H9 (cell line): ENCODE data around the gene DOCK10. TPM values are rescaled to one million over a fixed set of nuclear protein-coding genes. Genes with fewer than 3 reads are reported as not detected.

Source experiments
- DNase-seq: peaks from one replicate; pipeline ENCODE4 v3.0.0-alpha.2; 2017
- H2AFZ ChIP-seq: one replicate; pipeline ENCODE4 v1.6.1; 2013; ENCODE audit warnings: mild to moderate bottlenecking, low read length, control low read depth, moderate library complexity
- H2AK5ac ChIP-seq: 2 replicates; pipeline ENCODE4 v1.6.1; 2013; ENCODE audit warnings: low read length, control low read depth, mixed read lengths; ENCODE audit not compliant: insufficient read length
- H2BK120ac ChIP-seq: one replicate; pipeline ENCODE4 v1.6.1; 2013; ENCODE audit warnings: low read depth, mild to moderate bottlenecking, low read length, control low read depth, inconsistent platforms; ENCODE audit not compliant: poor library complexity, severe bottlenecking
- H2BK12ac ChIP-seq: 2 replicates; pipeline ENCODE4 v1.6.1; 2013; ENCODE audit warnings: low read length, control low read depth, mixed read lengths, low read depth; ENCODE audit not compliant: insufficient read length
- H2BK15ac ChIP-seq: 2 replicates; pipeline ENCODE4 v1.6.1; 2013; ENCODE audit warnings: low read depth, low read length, control low read depth
- H2BK20ac ChIP-seq: one replicate; pipeline ENCODE4 v1.6.1; 2013; ENCODE audit warnings: low read depth, mild to moderate bottlenecking, low read length, control low read depth, inconsistent platforms; ENCODE audit not compliant: poor library complexity, severe bottlenecking
- H2BK5ac ChIP-seq: 2 replicates; pipeline ENCODE4 v1.6.1; 2013; ENCODE audit warnings: low read length, control low read depth, mixed read lengths; ENCODE audit not compliant: insufficient read length
- H3K14ac ChIP-seq: 2 replicates; pipeline ENCODE4 v1.6.1; 2013; ENCODE audit warnings: low read length, control low read depth; ENCODE audit not compliant: insufficient read depth
- H3K18ac ChIP-seq: 2 replicates; pipeline ENCODE4 v1.6.1; 2013; ENCODE audit warnings: low read depth, mild to moderate bottlenecking, mixed read lengths, low read length, control low read depth; ENCODE audit not compliant: insufficient read length
- H3K23ac ChIP-seq: 2 replicates; pipeline ENCODE4 v1.6.1; 2013; ENCODE audit warnings: low read length, control low read depth, mixed read lengths, low read depth; ENCODE audit not compliant: insufficient read length
- H3K23me2 ChIP-seq: 2 replicates; pipeline ENCODE4 v1.6.1; 2013; ENCODE audit warnings: low read depth, mild to moderate bottlenecking, mixed read lengths, low read length, control low read depth; ENCODE audit not compliant: insufficient read length, poor library complexity, severe bottlenecking
- H3K27ac ChIP-seq: 2 replicates; pipeline ENCODE4 v1.5.1; 2013; ENCODE audit warnings: low read length, control low read depth, mixed read lengths, low read depth; ENCODE audit not compliant: insufficient read length
- H3K27me3 ChIP-seq: 2 replicates; pipeline ENCODE4 v1.6.1; 2013; ENCODE audit warnings: low read length, control low read depth, inconsistent platforms; ENCODE audit not compliant: insufficient read depth
- H3K4ac ChIP-seq: 2 replicates; pipeline ENCODE4 v1.6.1; 2013; ENCODE audit warnings: low read depth, mild to moderate bottlenecking, control low read depth, inconsistent platforms, low read length, moderate library complexity
- H3K4me1 ChIP-seq: 2 replicates; pipeline ENCODE4 v1.6.1; 2013; ENCODE audit warnings: low read length, control low read depth, inconsistent platforms; ENCODE audit not compliant: insufficient read depth
- H3K4me2 ChIP-seq: 2 replicates; pipeline ENCODE4 v1.6.1; 2013; ENCODE audit warnings: low read length, control low read depth, mixed read lengths; ENCODE audit not compliant: insufficient read length, insufficient read depth
- H3K56ac ChIP-seq: 2 replicates; pipeline ENCODE4 v1.6.1; 2013; ENCODE audit warnings: low read depth, mild to moderate bottlenecking, mixed read lengths, low read length, control low read depth; ENCODE audit not compliant: insufficient read length
- H3K79me1 ChIP-seq: 2 replicates; pipeline ENCODE4 v1.6.1; 2013; ENCODE audit warnings: low read depth, mild to moderate bottlenecking, moderate library complexity, low read length, control low read depth, inconsistent platforms; ENCODE audit not compliant: insufficient read depth, poor library complexity, severe bottlenecking
- H3K79me2 ChIP-seq: 2 replicates; pipeline ENCODE4 v1.6.1; 2013; ENCODE audit warnings: low read length, control low read depth, inconsistent platforms; ENCODE audit not compliant: insufficient read depth
- H3K9ac ChIP-seq: 2 replicates; pipeline ENCODE4 v1.6.1; 2013; ENCODE audit warnings: low read length, control low read depth, mixed read lengths; ENCODE audit not compliant: insufficient read length; ENCODE audit errors: extremely low read depth
- H3K9me3 ChIP-seq: one replicate; pipeline ENCODE4 v1.6.1; 2013; ENCODE audit warnings: low read depth, low read length, inconsistent platforms; ENCODE audit not compliant: control insufficient read depth
- H3T11ph ChIP-seq: one replicate; pipeline ENCODE4 v1.6.1; 2013; ENCODE audit warnings: mild to moderate bottlenecking, low read length, control low read depth, inconsistent platforms
- H4K20me1 ChIP-seq: one replicate; pipeline ENCODE4 v1.6.1; 2013; ENCODE audit not compliant: control insufficient read depth, insufficient read length, insufficient read depth
- H4K5ac ChIP-seq: 2 replicates; pipeline ENCODE4 v1.6.1; 2013; ENCODE audit warnings: low read depth, mild to moderate bottlenecking, mixed read lengths, low read length, control low read depth; ENCODE audit not compliant: insufficient read length
- H4K8ac ChIP-seq: replicated peaks from 2 replicates; pipeline ENCODE4 v1.6.1; 2013; ENCODE audit warnings: low read length, control low read depth, mixed read lengths, low read depth; ENCODE audit not compliant: insufficient read length
- H4K91ac ChIP-seq: 2 replicates; pipeline ENCODE4 v1.6.1; 2013; ENCODE audit warnings: low read depth, mild to moderate bottlenecking, moderate library complexity, mixed read lengths, low read length, control low read depth; ENCODE audit not compliant: insufficient read length
- H3K27ac Mint-ChIP-seq, 3 experiments: 2 replicates in 2 of 3; 3 replicates in 1 of 3; pipeline ENCODE4 v1.8.0; 2020 to 2021; ENCODE audit warnings: mixed read lengths in 3 of 3, mild to moderate bottlenecking in 1 of 3, moderate library complexity in 1 of 3
- H3K27me3 Mint-ChIP-seq: 2 replicates; pipeline ENCODE4 v1.8.0; 2021; ENCODE audit warnings: low read depth, mild to moderate bottlenecking, moderate library complexity, mixed read lengths
- H3K36me3 Mint-ChIP-seq, 3 experiments: 2 replicates in 2 of 3; 3 replicates in 1 of 3; pipeline ENCODE4 v1.8.0; 2020 to 2021; ENCODE audit warnings: low read depth in 3 of 3, mixed read lengths in 3 of 3; ENCODE audit not compliant: insufficient read depth in 1 of 3
- H3K4me1 Mint-ChIP-seq, 2 experiments: 2 replicates each; pipeline ENCODE4 v1.8.0; 2020; ENCODE audit warnings: mixed read lengths in 2 of 2
- H3K4me3 Mint-ChIP-seq, 2 experiments: 2 replicates in 1 of 2; 3 replicates in 1 of 2; pipeline ENCODE4 v1.8.0; 2020 to 2021; ENCODE audit warnings: mild to moderate bottlenecking in 2 of 2, mixed read lengths in 2 of 2, moderate library complexity in 1 of 2
- H3K9me3 Mint-ChIP-seq, 2 experiments: 2 replicates in 1 of 2; 3 replicates in 1 of 2; pipeline ENCODE4 v1.8.0; 2020; ENCODE audit warnings: mild to moderate bottlenecking in 2 of 2, mixed read lengths in 2 of 2, moderate library complexity in 1 of 2
- CTCF ChIP-seq: fragments of 200-600 bp; sonication (generic); conservative IDR thresholded peaks from 3 replicates; pipeline ENCODE4 v1.8.0; 2021; ENCODE audit warnings: antibody characterized with exemption, mild to moderate bottlenecking
- WGBS: extraction: QIAGEN DNeasy Blood & Tissue Kit; methylation state at CpG from one replicate; pipeline ENCODE4 v1.1.7; 2013; ENCODE audit warnings: missing lambda C conversion rate, low lambda C conversion rate, mixed read lengths; ENCODE audit not compliant: insufficient read length; ENCODE audit errors: extremely low coverage; 5-methylcytosine and 5-hydroxymethylcytosine counted together
- total RNA-seq: library from RNA; stranded (reverse); gene quantifications from 2 replicates; pipeline ENCODE4 v1.2.1, GENCODE V29; 2021

DOCK10 gene
- total RNA-seq, 1 experiment from 2014 or later = 0.79 TPM

GRCh38 chr2:224932522-224932921 is 109.7 kb downstream of the DOCK10 start:
- no peaks in the 10 kb centered on the region for H3K27me3 Mint-ChIP-seq
- no peak for TF ChIP-seq CTCF
- Histone ChIP-seq H3K79me1 (no peaks in the 10 kb centered on the region), H3K4ac (no peak overlapping the region), H3K23ac (no peak overlapping the region), H3K27me3 (no peaks in the 10 kb centered on the region), H3K18ac (no peak overlapping the region), H3K9ac (no peak overlapping the region), H4K8ac (no peak overlapping the region), H2AK5ac (no peak overlapping the region), H4K5ac (no peak overlapping the region), H3K23me2 (no peaks in the 10 kb centered on the region), H2BK12ac (no peak overlapping the region), H2BK20ac (no peak overlapping the region), H4K20me1 (no peaks in the 10 kb centered on the region), H2BK15ac (no peak overlapping the region), H3K4me1 (peaks cover 4% of the 10 kb centered on the region; the same call in 1 of the 2 replicates), H4K91ac (no peak overlapping the region), H2BK120ac (no peak overlapping the region), H3K27ac (no peak overlapping the region), H2AFZ (no peak overlapping the region), H3K9me3 (no peaks in the 10 kb centered on the region), H2BK5ac (no peak overlapping the region), H3K56ac (no peak overlapping the region), H3K14ac (no peak overlapping the region), H3K4me2 (no peak overlapping the region), H3T11ph (no peak overlapping the region), H3K79me2 (no peaks in the 10 kb centered on the region)
- no peaks in the 10 kb centered on the region for H3K9me3 Mint-ChIP-seq
- H3K36me3 Mint-ChIP-seq = no peaks in the 10 kb centered on the region
- no peak overlapping the region for H3K4me3 Mint-ChIP-seq
- H3K27ac Mint-ChIP-seq = no peak overlapping the region
- peaks cover 29 to 33% of the 10 kb centered on the region in 2 experiments for H3K4me1 Mint-ChIP-seq
- no CpG with 5 or more reads among the region's 3 CpGs for WGBS
- no peak for DNase-seq
